Mammary epithelial cell (primary cell): ENCODE measurements around the gene DIS3L2.

Experiments
- EZH2 ChIP-seq: IDR thresholded peaks from 2 replicates; pipeline ENCODE4 v1.6.1; 2012; ENCODE audit warnings: low read length, inconsistent platforms, borderline replicate concordance
- TF ChIP-seq, protein P1 (sequence below), 2 donors: IDR thresholded peaks in 1 of 2; conservative IDR thresholded peaks in 1 of 2; 2 replicates each; pipeline ENCODE4 v1.5.1; 2011 to 2012; ENCODE audit warnings: inconsistent platforms in 2 of 2, low read length in 2 of 2, mild to moderate bottlenecking in 2 of 2, control low read depth in 1 of 2, low read depth in 1 of 2; ENCODE audit not compliant: insufficient read depth in 1 of 2; ENCODE audit errors: extremely low read depth in 1 of 2

DNA sequence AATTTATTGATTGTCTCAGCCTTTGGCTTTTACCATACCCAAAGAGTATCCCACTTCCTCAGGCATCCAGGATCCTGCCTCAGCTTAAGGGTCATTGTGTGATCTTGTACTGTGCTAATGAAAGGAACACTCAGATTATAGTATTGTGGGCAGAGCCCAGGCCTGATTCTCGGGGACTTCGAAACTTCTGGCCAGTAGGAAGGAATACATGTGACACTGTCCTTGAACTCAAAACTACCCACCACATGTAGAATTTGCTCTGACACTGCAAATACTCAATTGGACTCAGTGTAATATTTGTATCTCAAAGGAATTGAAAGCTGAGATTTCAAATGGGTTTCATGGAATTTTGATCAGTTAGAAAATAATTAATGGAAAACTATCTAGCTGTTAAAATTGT, 15.9 kb downstream of the DIS3L2 start:
- TF ChIP-seq, protein P1, sequence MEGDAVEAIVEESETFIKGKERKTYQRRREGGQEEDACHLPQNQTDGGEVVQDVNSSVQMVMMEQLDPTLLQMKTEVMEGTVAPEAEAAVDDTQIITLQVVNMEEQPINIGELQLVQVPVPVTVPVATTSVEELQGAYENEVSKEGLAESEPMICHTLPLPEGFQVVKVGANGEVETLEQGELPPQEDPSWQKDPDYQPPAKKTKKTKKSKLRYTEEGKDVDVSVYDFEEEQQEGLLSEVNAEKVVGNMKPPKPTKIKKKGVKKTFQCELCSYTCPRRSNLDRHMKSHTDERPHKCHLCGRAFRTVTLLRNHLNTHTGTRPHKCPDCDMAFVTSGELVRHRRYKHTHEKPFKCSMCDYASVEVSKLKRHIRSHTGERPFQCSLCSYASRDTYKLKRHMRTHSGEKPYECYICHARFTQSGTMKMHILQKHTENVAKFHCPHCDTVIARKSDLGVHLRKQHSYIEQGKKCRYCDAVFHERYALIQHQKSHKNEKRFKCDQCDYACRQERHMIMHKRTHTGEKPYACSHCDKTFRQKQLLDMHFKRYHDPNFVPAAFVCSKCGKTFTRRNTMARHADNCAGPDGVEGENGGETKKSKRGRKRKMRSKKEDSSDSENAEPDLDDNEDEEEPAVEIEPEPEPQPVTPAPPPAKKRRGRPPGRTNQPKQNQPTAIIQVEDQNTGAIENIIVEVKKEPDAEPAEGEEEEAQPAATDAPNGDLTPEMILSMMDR (conservative IDR thresholded peaks at IDR 0.05 in 1 of 2, IDR thresholded peaks at IDR 0.05 in 1 of 2; ENCODE audit: extremely low read depth in 1 of 2, insufficient read depth in 1 of 2, low read depth in 1 of 2, low read length in 2 of 2), result no peak
- no peak for TF ChIP-seq EZH2
